Measurements from ENCODE around the gene CDH13.

CDH13 gene

DNA sequence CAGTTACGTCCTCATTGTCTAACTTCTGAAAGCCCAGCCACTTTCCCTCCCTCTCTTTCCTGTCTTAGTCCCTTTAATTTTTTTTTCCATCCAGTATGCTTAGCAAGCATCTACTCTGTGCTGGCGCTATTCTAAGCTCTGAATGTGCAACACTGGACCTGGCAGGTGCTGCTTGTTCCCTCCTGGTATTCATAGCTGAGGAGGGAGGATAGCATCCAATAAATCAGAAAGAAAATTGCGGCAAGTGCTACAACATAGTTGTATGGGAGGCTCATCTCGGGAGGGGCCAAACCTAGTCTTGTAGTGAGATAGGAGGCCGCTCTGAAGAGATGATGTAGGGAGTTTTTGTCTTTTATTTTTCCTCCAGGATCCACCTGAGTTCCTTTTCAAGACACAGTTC is 723.7 kb downstream of the CDH13 start:
- H2AK5ac ChIP-seq (ENCODE audit: low read length) = no peak overlapping the region
- H3K4ac ChIP-seq (ENCODE audit: low read depth, low read length) = no peak overlapping the region
- no peaks in the 10 kb centered on the region for H3K79me1 ChIP-seq (ENCODE audit: low read length)
- no peak overlapping the region for H2BK120ac ChIP-seq (ENCODE audit: low read depth, low read length)
- H3K79me2 ChIP-seq (ENCODE audit: control insufficient read depth, insufficient read depth, low read length) = no peaks in the 10 kb centered on the region
- no peak overlapping the region for H3K56ac ChIP-seq (ENCODE audit: low read length)
- H3K18ac ChIP-seq (ENCODE audit: low read length) = no peak overlapping the region
- H4K8ac ChIP-seq (ENCODE audit: low read depth, low read length) = no peak overlapping the region
- H3K36me3 ChIP-seq (ENCODE audit: control insufficient read depth, insufficient read depth, low read length) = no peaks in the 10 kb centered on the region
- H3K27ac ChIP-seq (ENCODE audit: low read depth, low read length) = no peak overlapping the region
- H4K5ac ChIP-seq (ENCODE audit: low read length) = no peak overlapping the region
- no peak overlapping the region for H2BK15ac ChIP-seq (replicated peaks; ENCODE audit: low read depth)
- H3K4me3 ChIP-seq (ENCODE audit: low read length) = no peak overlapping the region
- H3K4me1 ChIP-seq (ENCODE audit: control insufficient read depth, low read depth, low read length) = no peaks in the 10 kb centered on the region
- no peak overlapping the region for H2BK5ac ChIP-seq (ENCODE audit: low read length)
- no peak for DNase-seq
- H3K4me2 ChIP-seq (ENCODE audit: low read length) = no peak overlapping the region
- no CpG with 5 or more reads among the region's 5 CpGs for WGBS (ENCODE audit: extremely low coverage, insufficient coverage, low lambda C conversion rate)
- no peak overlapping the region for H3K23ac ChIP-seq (ENCODE audit: low read length)
- H3K27me3 ChIP-seq (ENCODE audit: insufficient read depth, low read length, poor library complexity) = no peaks in the 10 kb centered on the region
- no peak overlapping the region for H3K9ac ChIP-seq (ENCODE audit: low read length)

DNA sequence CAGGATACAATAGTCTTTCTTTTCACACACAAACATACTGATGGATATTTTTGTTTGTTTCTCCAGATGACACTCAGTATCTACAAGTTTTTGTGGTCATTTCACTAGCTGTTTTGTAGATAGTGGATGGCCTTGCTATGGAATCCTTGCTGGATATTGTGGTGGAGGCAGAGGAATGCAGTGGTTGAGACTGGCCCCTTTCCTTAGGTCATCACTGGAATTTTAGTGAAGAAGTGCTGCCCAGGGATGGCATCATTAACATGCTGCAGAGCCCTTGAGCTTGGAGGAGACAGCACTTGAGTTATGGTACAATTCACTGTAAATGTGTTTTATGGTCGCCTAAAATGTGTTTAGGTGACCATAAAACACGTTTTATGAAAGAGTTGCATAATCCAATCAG is 725.1 kb downstream of the CDH13 start:
- no CpG with 5 or more reads among the region's 2 CpGs for WGBS (ENCODE audit: extremely low coverage, insufficient coverage, low lambda C conversion rate)
- no peak overlapping the region for H2BK15ac ChIP-seq (replicated peaks; ENCODE audit: low read depth)
- H3K79me1 ChIP-seq (ENCODE audit: low read length) = no peaks in the 10 kb centered on the region
- no peak overlapping the region for H3K18ac ChIP-seq (ENCODE audit: low read length)
- H3K4me3 ChIP-seq (ENCODE audit: low read length) = no peak overlapping the region
- H3K9ac ChIP-seq (ENCODE audit: low read length) = no peak overlapping the region
- H3K36me3 ChIP-seq (ENCODE audit: control insufficient read depth, insufficient read depth, low read length) = no peaks in the 10 kb centered on the region
- H3K79me2 ChIP-seq (ENCODE audit: control insufficient read depth, insufficient read depth, low read length) = no peaks in the 10 kb centered on the region
- H4K8ac ChIP-seq (ENCODE audit: low read depth, low read length) = no peak overlapping the region
- H3K27ac ChIP-seq (ENCODE audit: low read depth, low read length) = no peak overlapping the region
- DNase-seq = no peak
- H3K23ac ChIP-seq (ENCODE audit: low read length) = no peak overlapping the region
- no peak overlapping the region for H3K4me2 ChIP-seq (ENCODE audit: low read length)
- no peak overlapping the region for H4K5ac ChIP-seq (ENCODE audit: low read length)
- no peaks in the 10 kb centered on the region for H3K4me1 ChIP-seq (ENCODE audit: control insufficient read depth, low read depth, low read length)
- no peak overlapping the region for H2BK5ac ChIP-seq (ENCODE audit: low read length)
- no peak overlapping the region for H3K56ac ChIP-seq (ENCODE audit: low read length)
- H3K4ac ChIP-seq (ENCODE audit: low read depth, low read length) = no peak overlapping the region
- H3K27me3 ChIP-seq (ENCODE audit: insufficient read depth, low read length, poor library complexity) = no peaks in the 10 kb centered on the region
- no peak overlapping the region for H2BK120ac ChIP-seq (ENCODE audit: low read depth, low read length)
- H2AK5ac ChIP-seq (ENCODE audit: low read length) = no peak overlapping the region

DNA sequence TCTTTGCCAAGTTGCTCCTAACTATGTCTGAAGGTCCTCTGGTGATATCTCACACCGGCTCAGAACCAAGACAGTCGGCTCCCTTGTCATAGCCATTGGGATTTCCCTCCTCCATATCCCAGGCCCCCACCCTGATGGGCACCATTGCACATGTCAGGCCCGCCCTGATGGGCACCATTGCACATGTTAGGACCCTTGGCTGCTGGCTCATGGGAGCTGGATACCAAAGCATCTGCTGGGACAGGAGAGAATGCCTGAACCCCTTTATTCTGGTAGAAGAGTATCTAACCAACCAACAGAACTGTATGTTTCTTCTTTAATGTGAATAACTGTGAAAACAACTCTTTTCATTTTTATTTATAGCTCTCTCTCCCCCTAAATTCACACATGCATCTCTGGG is 726.5 kb downstream of the CDH13 start:
- Histone ChIP-seq H4K5ac (ENCODE audit: low read length) (no peak overlapping the region), H3K4me3 (ENCODE audit: low read length) (no peak overlapping the region), H3K79me1 (ENCODE audit: low read length) (no peaks in the 10 kb centered on the region), H3K56ac (ENCODE audit: low read length) (no peak overlapping the region), H2BK15ac (replicated peaks; ENCODE audit: low read depth) (no peak overlapping the region), H2AK5ac (ENCODE audit: low read length) (no peak overlapping the region), H2BK120ac (ENCODE audit: low read depth, low read length) (no peak overlapping the region), H3K79me2 (ENCODE audit: control insufficient read depth, insufficient read depth, low read length) (no peaks in the 10 kb centered on the region), H3K9ac (ENCODE audit: low read length) (no peak overlapping the region), H3K18ac (ENCODE audit: low read length) (no peak overlapping the region), H3K4me1 (ENCODE audit: control insufficient read depth, low read depth, low read length) (no peaks in the 10 kb centered on the region), H3K4me2 (ENCODE audit: low read length) (no peak overlapping the region), H3K4ac (ENCODE audit: low read depth, low read length) (no peak overlapping the region), H4K8ac (ENCODE audit: low read depth, low read length) (no peak overlapping the region), H2BK5ac (ENCODE audit: low read length) (no peak overlapping the region), H3K27me3 (ENCODE audit: insufficient read depth, low read length, poor library complexity) (no peaks in the 10 kb centered on the region), H3K27ac (ENCODE audit: low read depth, low read length) (no peak overlapping the region), H3K23ac (ENCODE audit: low read length) (no peak overlapping the region), H3K36me3 (ENCODE audit: control insufficient read depth, insufficient read depth, low read length) (no peaks in the 10 kb centered on the region)
- WGBS (ENCODE audit: extremely low coverage, insufficient coverage, low lambda C conversion rate) = no CpG with 5 or more reads among the region's 3 CpGs
- DNase-seq = no peak

DNA sequence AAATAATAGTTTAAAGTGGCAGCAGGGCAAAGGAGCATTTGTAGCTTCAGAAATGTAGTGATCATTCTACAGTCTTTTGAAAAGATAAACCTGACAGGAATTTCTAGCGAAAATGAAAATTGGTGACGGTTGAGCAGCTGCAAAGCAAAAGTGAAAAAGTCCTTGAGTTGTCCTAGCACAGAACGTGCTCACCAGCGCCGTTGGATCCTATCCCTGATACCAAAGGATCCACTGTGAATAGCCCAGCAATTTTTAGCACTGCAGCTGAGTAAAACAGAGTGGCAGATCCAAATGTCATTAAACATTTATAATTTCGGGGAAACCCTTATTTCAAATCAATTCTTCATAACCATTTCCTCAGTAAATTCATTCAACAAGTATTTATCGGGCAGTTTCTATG is 727.2 kb downstream of the CDH13 start:
- Histone ChIP-seq H3K79me2 (ENCODE audit: control insufficient read depth, insufficient read depth, low read length) (no peaks in the 10 kb centered on the region), H3K4me3 (ENCODE audit: low read length) (no peak overlapping the region), H2AK5ac (ENCODE audit: low read length) (no peak overlapping the region), H3K56ac (ENCODE audit: low read length) (no peak overlapping the region), H2BK120ac (ENCODE audit: low read depth, low read length) (no peak overlapping the region), H3K4me1 (ENCODE audit: control insufficient read depth, low read depth, low read length) (no peaks in the 10 kb centered on the region), H4K5ac (ENCODE audit: low read length) (no peak overlapping the region), H3K9ac (ENCODE audit: low read length) (no peak overlapping the region), H3K4ac (ENCODE audit: low read depth, low read length) (no peak overlapping the region), H3K36me3 (ENCODE audit: control insufficient read depth, insufficient read depth, low read length) (no peaks in the 10 kb centered on the region), H3K27ac (ENCODE audit: low read depth, low read length) (no peak overlapping the region), H3K79me1 (ENCODE audit: low read length) (no peaks in the 10 kb centered on the region), H2BK5ac (ENCODE audit: low read length) (no peak overlapping the region), H4K8ac (ENCODE audit: low read depth, low read length) (no peak overlapping the region), H3K4me2 (ENCODE audit: low read length) (no peak overlapping the region), H2BK15ac (replicated peaks; ENCODE audit: low read depth) (no peak overlapping the region), H3K18ac (ENCODE audit: low read length) (no peak overlapping the region), H3K27me3 (ENCODE audit: insufficient read depth, low read length, poor library complexity) (no peaks in the 10 kb centered on the region), H3K23ac (ENCODE audit: low read length) (no peak overlapping the region)
- no peak for DNase-seq
- WGBS (ENCODE audit: extremely low coverage, insufficient coverage, low lambda C conversion rate) = no CpG with 5 or more reads among the region's 7 CpGs

DNA sequence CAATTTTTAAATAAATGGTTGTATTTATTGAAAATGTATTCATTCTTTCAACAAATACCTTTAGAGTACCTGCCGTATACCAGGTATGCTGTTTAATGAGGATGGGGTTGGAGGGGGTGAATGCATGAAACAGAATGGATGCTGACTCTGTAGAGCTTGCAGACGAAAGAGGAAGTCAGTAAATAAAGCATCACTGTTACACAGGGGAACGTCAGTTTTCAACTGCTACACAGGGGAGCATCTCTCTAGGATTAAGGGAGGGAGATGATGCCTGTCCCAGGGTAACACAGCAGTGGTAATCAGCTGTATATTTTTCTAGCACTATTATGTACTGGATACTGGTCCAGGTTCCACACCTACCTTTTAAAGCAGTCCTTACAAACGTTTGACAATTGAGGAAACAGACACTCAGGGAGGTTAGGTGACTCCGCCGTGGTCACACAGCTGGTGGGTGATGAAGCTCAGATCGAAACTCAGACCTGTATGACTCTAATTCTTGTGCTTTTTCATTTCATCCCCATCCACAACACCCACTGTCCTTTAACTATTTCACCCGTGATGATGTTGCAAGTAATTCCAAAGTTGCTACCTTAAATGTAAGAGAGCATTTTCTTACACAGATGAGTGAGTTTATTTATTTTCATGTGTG is 728.9 kb downstream of the CDH13 start:
- Histone ChIP-seq H3K18ac (ENCODE audit: low read length) (no peak overlapping the region), H2BK5ac (ENCODE audit: low read length) (no peak overlapping the region), H2BK120ac (ENCODE audit: low read depth, low read length) (no peak overlapping the region), H2AK5ac (ENCODE audit: low read length) (no peak overlapping the region), H3K4me2 (ENCODE audit: low read length) (no peak overlapping the region), H4K5ac (ENCODE audit: low read length) (no peak overlapping the region), H3K79me1 (ENCODE audit: low read length) (no peaks in the 10 kb centered on the region), H3K79me2 (ENCODE audit: control insufficient read depth, insufficient read depth, low read length) (no peaks in the 10 kb centered on the region), H3K36me3 (ENCODE audit: control insufficient read depth, insufficient read depth, low read length) (no peaks in the 10 kb centered on the region), H3K9ac (ENCODE audit: low read length) (no peak overlapping the region), H2BK15ac (replicated peaks; ENCODE audit: low read depth) (no peak overlapping the region), H4K8ac (ENCODE audit: low read depth, low read length) (no peak overlapping the region), H3K4ac (ENCODE audit: low read depth, low read length) (no peak overlapping the region), H3K27ac (ENCODE audit: low read depth, low read length) (no peak overlapping the region), H3K4me1 (ENCODE audit: control insufficient read depth, low read depth, low read length) (no peaks in the 10 kb centered on the region), H3K56ac (ENCODE audit: low read length) (no peak overlapping the region), H3K27me3 (ENCODE audit: insufficient read depth, low read length, poor library complexity) (no peaks in the 10 kb centered on the region), H3K23ac (ENCODE audit: low read length) (no peak overlapping the region), H3K4me3 (ENCODE audit: low read length) (no peak overlapping the region)
- no peak for DNase-seq
- WGBS (ENCODE audit: extremely low coverage, insufficient coverage, low lambda C conversion rate) = no CpG with 5 or more reads among the region's 8 CpGs

DNA sequence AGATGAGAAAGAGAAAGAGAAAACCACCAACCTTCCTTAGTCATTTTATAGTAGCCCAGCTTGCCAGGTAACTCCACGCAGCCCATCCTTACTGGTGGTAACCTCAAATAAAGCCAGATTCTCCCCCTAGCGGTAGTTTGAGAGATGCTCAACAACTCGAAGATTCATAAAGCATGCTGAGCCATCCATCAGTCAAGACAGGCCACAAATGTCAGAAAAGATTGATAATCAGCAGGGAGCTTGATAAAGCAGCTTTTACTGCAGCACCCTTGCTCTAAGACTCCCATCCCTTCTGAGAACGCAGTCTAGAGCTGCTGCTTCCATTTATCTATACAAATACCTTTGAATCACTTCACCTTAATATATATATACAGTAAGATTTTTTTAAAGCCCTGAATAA is 729.5 kb downstream of the CDH13 start:
- H3K9ac ChIP-seq (ENCODE audit: low read length) = no peak overlapping the region
- no peak overlapping the region for H2AK5ac ChIP-seq (ENCODE audit: low read length)
- H3K23ac ChIP-seq (ENCODE audit: low read length) = no peak overlapping the region
- H3K79me1 ChIP-seq (ENCODE audit: low read length) = no peaks in the 10 kb centered on the region
- no peak overlapping the region for H2BK5ac ChIP-seq (ENCODE audit: low read length)
- H4K5ac ChIP-seq (ENCODE audit: low read length) = no peak overlapping the region
- no peak overlapping the region for H3K4me3 ChIP-seq (ENCODE audit: low read length)
- no peak overlapping the region for H4K8ac ChIP-seq (ENCODE audit: low read depth, low read length)
- no peaks in the 10 kb centered on the region for H3K27me3 ChIP-seq (ENCODE audit: insufficient read depth, low read length, poor library complexity)
- WGBS (ENCODE audit: extremely low coverage, insufficient coverage, low lambda C conversion rate) = no CpG with 5 or more reads among the region's 4 CpGs
- no peak overlapping the region for H3K4me2 ChIP-seq (ENCODE audit: low read length)
- peak; percentile 74 for DNase-seq
- no peak overlapping the region for H3K18ac ChIP-seq (ENCODE audit: low read length)
- no peaks in the 10 kb centered on the region for H3K36me3 ChIP-seq (ENCODE audit: control insufficient read depth, insufficient read depth, low read length)
- H2BK120ac ChIP-seq (ENCODE audit: low read depth, low read length) = no peak overlapping the region
- H3K4me1 ChIP-seq (ENCODE audit: control insufficient read depth, low read depth, low read length) = no peaks in the 10 kb centered on the region
- no peaks in the 10 kb centered on the region for H3K79me2 ChIP-seq (ENCODE audit: control insufficient read depth, insufficient read depth, low read length)
- no peak overlapping the region for H2BK15ac ChIP-seq (replicated peaks; ENCODE audit: low read depth)
- no peak overlapping the region for H3K4ac ChIP-seq (ENCODE audit: low read depth, low read length)
- H3K27ac ChIP-seq (ENCODE audit: low read depth, low read length) = no peak overlapping the region
- H3K56ac ChIP-seq (ENCODE audit: low read length) = no peak overlapping the region

All from mesendoderm (in vitro differentiated cells).